PC-9 (cell line): ENCODE results near the gene CMPK2.

ENCODE experiments used
- CTCF ChIP-seq: fragments of 200-600 bp; sonication (generic); conservative IDR thresholded peaks from 2 replicates; pipeline ENCODE4 v1.6.1; 2017; ENCODE audit warnings: mixed run types, antibody characterized with exemption, mild to moderate bottlenecking, moderate library complexity
- EZH2 ChIP-seq: fragments of 200-600 bp; sonication (generic); IDR thresholded peaks from 2 replicates; pipeline ENCODE4 v1.8.0; 2017; ENCODE audit warnings: antibody characterized with exemption, low read depth

- TF ChIP-seq EZH2 = no peak
- TF ChIP-seq CTCF = peak; percentile 56
Measured at GRCh38 chr2:6826081-6826913, 39.4 kb downstream of the CMPK2 start.
